GM18867 (cell line): ENCODE results near the gene HS3ST4.
"Not testable (repeated sequence)": the region's sequence is repeated elsewhere in the genome, so short reads cannot be mapped to it uniquely, and the experiment has no call there.

ENCODE experiments used
- ATAC-seq: cut with Tn5 transposase; IDR thresholded peaks from one replicate; pipeline ENCODE4 v1.9.1; 2021; ENCODE audit warnings: mild to moderate bottlenecking, moderate library complexity; ENCODE audit not compliant: unreplicated experiment

The HS3ST4 gene

GRCh38 chr16:25977121-25977520 lies 285.4 kb downstream of the HS3ST4 start:
- no peak for ATAC-seq

DNA sequence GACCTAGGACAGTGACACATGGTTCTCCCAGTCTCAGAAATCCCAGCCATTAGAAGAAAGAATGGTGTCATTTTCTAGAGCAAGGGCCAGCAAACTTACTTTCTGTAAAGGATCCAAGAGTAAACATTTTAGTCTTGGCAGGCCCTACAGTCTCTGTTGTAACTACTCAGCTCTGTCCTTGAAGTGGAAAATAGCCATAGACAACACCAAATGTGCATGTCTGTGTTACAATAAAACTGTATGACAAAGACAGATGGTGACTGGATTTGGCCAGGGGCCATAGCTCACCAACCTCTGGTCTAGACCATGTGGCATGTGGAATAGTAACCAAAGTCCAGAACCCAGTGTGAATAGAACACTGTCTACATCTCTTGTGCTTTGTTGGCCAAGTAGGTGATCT lies 286.5 kb downstream of the HS3ST4 start:
- no peak for ATAC-seq

DNA sequence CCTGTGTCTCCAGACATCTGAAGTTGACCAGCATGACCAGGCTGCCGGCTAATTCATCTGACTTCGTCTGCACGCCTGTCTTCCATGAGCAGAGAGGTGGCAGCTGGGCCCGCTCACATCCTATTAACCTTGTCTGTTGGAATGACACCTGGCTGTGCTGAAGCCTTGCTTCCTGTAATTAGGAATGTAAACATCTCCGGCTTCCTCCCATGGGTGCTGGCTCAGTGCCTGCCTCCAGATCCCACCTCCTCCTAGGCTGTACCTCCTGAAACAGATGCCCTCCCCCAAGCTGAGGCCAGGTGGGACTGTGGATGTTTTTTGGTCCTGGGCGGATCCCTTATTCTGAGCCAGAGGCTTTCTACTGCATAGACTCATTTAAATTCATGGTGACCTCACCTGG lies 296.3 kb downstream of the HS3ST4 start:
- ATAC-seq: no peak

DNA sequence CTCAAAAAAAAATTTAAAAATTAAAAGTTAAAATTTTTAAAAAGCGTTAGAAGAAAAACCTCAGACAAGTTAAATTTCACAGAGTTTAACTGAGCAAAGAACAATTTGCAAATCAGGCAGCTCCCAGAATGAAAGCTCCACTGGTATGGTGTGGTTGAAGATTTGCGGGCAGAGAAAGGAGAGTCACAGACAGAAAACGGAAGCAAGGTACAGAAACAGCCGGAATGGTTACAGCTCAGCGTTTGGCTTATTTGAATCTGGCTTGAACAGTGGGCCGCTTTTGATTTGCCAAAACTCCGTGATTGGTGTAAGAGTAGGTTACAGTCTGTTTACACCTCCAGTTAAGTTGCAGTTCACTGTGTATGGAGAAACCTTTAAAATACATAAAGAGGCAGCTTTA lies 297.1 kb downstream of the HS3ST4 start:
- ATAC-seq: no peak

DNA sequence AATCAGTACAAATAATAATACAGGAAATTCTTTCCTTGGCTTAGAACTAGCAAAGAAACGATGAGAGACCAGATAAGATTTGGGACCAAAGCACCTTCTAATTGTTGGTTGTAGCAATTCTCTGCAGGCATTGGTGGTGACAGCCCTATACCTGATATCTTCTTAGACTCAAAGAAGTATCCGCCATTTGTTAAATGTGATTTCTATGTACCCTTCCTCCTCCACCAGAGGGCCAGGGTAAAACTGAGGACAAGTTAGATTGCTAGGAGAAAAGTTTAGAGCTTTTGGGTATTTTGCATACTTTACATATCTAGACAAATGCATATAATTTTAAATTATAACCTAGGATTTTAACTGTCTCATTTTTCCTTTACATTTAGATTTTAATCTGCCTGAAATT lies 304.3 kb downstream of the HS3ST4 start:
- ATAC-seq: no peak

- no peak for ATAC-seq
These were observed 313.6 kb downstream of the HS3ST4 start for GRCh38 chr16:26005336-26005735.

DNA sequence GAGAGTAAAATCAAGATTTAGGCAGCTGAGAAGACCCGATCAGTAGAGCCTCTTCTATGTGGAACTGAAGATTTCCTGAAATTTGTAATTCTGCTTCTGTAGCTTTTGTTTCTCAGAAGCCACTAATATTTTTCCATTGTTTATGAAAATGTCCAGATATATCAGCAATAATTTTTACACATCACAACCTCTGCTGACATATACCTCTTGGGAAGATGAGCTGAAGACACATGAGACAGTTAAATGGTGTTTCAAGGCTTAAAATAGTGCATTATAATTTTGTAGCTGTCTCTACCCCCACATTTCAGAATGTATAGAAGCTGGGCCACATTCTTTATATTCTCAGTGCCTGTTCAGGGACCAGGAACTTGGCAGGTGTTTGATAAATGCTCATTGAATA lies 320.6 kb downstream of the HS3ST4 start:
- ATAC-seq: no peak

DNA sequence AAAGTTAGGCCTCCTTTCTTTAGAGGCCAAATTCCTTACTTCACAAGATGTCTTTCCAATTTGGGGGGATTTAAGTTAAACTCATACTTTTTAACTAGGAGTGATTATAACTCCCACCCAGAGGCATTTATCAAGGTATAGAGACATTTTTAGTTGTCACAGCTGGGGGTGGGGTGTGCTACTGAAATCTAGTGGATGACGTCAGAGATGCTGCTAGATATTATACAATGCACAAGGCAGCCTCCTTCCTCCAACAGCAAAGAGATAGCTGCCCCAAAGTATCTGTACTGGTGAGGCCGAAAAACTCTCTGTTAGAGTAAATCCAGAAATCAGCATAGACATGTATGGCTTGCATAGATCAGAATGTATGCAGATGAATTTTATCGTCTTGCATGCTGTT lies 324.0 kb downstream of the HS3ST4 start:
- ATAC-seq: no peak

DNA sequence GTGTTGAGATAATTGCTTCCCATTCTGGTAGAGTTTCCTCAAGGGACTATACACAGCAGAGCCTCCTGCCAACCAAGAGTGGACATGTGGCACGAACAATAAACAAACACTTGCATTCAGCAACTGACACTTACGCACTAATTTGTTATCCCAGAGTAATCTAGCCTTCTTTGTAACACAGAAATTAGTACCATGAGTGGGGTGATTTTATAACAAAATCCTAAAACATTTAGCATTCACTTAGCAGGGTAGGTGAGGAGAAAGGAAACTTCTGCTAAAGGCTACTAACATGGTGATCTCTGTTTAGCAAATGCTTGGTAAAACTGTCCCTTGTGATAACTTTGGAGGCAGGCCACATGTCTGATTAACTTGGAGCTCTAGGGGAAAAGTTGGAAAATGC lies 325.2 kb downstream of the HS3ST4 start:
- no peak for ATAC-seq

GRCh38 chr16:26019381-26020242 lies 327.9 kb downstream of the HS3ST4 start:
- no peak for ATAC-seq

DNA sequence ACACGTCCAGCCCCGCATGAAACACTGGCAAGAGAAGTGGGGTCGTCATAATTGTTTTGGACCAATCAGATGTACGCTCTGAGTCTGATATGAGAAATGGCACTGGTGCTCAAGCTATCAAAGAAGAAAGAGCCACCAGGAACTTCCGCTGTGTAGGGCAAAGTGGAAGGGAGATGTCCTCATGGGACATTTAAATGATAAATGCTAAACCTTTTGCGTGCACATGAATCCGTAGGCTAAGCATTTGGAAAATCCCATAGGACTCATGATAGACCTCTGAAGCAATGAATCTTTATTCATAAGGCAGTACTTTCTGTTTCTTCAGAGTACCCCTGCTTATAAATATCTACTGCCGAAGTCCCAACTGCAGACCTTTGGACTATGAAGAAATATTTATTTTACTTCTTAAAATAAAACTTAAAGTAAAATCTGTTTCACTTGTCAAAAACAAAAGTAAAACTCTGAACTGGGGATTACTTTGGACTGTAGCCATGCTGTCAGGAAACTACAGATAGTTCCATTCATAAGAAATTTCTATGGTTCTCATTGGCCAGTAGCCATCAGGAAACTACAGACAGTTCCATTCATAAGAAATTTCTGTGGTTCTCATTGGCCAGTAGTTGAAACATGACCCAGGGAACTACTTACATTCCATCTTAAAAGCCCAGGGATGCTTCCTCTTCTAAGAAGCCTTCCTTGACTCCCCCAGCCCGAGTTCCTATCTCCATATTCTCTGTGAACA lies 335.1 kb downstream of the HS3ST4 start:
- no peak for ATAC-seq

DNA sequence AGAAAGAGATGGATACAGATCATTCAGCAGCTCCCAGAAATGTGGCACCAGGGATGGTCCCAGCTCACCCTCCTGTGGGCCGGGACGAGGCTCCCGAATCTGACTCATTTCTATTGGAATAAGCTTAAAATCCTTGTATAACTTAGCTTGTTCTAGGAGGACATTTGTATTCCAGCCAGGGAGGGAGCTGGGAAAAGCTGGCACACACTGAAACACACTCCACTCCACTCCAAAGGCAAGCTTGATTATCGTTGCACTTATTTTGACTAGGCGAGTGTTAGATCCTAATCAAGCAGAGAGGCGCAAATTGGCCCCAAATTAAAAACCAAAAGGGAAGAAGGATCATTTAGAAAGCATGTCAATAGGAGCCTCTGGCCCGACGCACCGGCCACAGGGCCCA lies 339.5 kb downstream of the HS3ST4 start:
- no peak for ATAC-seq

DNA sequence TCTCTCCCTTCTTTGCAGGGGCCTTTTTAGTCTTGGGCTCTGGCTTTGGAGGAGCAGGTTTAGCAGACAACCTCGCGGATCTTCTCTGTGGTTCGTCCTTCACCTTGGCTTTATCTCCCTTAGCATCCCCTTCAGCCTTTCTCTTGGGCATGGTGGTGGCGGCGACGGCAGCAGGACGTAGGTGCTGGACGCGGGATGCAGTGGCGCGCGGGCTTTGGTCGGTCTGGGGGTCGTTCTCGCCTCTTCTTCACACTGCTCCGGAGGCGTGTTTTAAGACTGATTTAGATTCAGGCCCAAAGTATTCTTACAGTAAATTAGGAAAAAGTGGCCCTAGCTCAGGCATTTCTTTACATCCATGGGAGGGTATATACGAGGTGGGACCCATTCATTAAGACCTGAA lies 340.9 kb downstream of the HS3ST4 start:
- ATAC-seq: not testable (repeated sequence)

DNA sequence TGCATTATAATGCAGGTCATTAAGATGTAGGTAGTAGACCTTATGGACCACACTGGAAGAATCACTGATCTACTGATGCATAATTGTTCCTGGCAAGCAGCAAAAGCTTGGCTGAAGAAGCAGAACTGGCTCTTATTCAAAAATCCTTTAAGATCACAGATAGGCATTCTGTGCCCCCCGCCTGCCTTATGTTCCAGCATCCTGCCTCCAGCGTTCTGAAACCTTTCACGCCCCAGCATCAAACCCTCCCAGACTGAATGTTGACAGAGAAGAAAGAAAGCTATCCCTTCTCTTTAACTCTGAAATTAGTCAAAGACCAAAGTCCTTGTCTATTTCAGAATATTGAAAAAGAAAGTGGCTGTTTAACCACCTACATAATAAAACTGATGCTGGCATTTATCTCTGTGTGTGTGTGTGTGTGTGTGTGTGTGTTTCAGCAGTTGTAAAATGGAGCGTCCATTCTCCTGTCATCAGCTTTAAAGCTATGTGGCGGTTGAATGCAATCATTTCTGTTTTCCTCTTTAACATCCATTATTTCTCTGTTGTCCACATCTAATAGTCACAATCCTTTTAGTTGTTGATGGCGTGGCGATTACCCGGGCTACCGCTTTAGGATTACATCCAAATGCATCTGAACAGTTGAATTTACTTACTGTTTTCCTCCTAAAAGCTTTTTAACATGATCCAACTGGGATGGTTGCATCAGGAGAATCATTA lies 350.4 kb downstream of the HS3ST4 start:
- no peak for ATAC-seq

- no peak for ATAC-seq
These were observed 358.7 kb downstream of the HS3ST4 start for GRCh38 chr16:26050472-26050871.

DNA sequence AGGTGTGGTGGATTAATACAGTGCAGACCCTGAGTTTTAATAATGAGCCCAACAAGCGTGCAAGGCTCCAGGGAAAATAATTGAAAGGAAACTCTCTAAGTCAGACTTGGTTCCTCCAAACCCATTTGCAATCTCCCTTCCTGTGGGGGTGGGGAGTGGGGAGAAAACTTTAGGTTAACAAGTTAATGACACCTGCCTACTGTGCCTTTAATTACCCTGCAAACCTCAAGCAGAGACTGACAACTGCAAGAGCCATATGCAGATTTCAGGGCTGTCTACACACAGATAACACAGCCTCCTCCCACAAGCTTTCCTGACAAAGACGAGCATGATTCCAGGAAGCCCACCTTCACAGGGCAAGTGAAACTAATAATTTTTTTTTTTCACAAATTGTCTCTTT lies 359.3 kb downstream of the HS3ST4 start:
- no peak for ATAC-seq

GRCh38 chr16:26053889-26054288 lies 362.1 kb downstream of the HS3ST4 start:
- no peak for ATAC-seq

DNA sequence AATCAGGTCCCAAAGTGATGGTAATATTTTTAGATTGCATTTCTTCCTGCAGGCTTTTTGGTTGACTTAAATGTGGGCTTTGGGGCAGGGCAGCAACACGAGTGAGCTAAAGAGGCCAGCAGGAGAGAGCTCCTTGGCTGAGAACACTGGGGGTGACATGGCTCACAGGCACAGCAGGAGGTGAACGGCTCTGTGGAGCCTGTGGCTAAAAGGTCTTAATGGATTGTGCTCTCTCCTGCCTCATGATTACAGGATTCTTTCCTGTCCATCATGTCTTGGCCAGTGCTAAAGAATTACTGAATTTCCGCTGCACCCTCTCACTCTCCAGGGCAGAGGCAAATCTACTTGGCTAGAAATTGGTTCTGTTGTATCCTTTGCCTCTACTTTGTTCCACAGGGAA lies 366.6 kb downstream of the HS3ST4 start:
- no peak for ATAC-seq

DNA sequence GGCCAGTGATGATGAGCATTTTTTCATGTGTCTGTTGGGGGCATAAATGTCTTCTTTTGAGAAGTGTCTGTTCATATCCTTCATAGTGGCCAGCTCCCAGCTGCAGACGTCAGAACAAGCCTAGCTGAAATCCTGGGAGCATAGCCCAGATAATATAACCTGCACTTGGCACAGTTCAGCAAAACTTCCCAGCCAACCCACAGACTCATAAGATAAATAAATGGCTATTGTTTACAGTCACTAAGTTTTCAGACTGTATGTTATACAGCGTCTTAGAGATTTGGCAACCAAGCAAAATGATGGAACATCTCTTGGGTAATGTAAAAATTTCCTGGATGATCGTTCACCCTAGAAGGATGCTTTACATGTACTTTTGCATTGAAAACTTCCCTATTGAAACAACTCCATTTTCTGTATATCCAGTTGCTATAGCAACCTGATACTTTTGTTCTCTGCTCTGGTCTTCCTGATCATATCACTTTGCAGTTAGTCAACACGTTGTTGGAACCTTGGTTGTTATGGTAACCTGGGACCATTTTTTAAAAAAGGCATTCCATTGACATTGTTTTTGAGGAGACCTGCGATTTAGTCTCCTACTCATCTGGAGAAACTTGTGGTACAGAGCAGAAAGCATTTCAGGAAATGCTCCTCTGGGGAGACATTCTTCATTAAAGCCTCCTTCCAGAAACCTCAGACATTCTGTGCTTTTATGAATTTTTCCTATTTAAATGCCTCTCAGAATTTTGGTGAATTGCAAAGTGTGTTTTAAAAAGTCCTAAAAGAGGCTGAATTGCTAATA lies 378.7 kb downstream of the HS3ST4 start:
- no peak for ATAC-seq

- ATAC-seq: no peak
These were observed 379.5 kb downstream of the HS3ST4 start for GRCh38 chr16:26071101-26071866.
